Prostate gland (tissue), 2 donors: ENCODE data around the gene LIMCH1.

Experiments used
- POLR2A ChIP-seq: fragments of 450-650 bp; IDR thresholded peaks from one replicate; pipeline ENCODE4 v1.6.1; 2016; ENCODE audit warnings: antibody characterized with exemption, mild to moderate bottlenecking
- TF ChIP-seq, protein P1 (sequence below), 4 experiments: fragments of 200-600 bp in 2 of 4; fragments of 450-650 bp in 2 of 4; sonication (generic) in 2 of 4; IDR thresholded peaks; 1 replicate in 3 of 4; 2 replicates in 1 of 4; pipeline ENCODE4 v1.5.1; 2016 to 2019; ENCODE audit warnings: antibody characterized with exemption in 4 of 4, mild to moderate bottlenecking in 2 of 4, moderate library complexity in 2 of 4

DNA sequence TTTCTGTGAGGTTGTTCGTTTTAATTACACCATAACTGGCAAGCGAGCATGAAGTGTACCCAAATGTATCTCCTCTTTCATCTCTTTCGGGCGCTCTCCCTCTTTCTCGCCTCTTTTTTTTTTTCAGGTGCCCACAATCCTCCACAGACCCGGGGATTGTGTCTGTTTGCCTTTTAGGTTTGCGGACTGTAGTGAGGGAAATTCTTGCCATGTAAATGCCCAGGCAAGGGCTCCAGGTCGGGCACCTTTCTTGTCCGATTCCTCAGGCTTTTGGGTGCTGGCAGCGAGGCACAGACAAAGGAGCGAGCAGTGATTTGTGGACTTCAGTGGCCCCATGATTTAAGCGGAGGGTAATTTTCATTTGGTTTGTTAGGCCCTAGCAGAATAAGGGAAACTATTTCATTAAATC lies 211.7 kb downstream of the LIMCH1 start:
- TF ChIP-seq, protein P1, sequence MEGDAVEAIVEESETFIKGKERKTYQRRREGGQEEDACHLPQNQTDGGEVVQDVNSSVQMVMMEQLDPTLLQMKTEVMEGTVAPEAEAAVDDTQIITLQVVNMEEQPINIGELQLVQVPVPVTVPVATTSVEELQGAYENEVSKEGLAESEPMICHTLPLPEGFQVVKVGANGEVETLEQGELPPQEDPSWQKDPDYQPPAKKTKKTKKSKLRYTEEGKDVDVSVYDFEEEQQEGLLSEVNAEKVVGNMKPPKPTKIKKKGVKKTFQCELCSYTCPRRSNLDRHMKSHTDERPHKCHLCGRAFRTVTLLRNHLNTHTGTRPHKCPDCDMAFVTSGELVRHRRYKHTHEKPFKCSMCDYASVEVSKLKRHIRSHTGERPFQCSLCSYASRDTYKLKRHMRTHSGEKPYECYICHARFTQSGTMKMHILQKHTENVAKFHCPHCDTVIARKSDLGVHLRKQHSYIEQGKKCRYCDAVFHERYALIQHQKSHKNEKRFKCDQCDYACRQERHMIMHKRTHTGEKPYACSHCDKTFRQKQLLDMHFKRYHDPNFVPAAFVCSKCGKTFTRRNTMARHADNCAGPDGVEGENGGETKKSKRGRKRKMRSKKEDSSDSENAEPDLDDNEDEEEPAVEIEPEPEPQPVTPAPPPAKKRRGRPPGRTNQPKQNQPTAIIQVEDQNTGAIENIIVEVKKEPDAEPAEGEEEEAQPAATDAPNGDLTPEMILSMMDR (IDR thresholded peaks at IDR 0.05), result no peak
- no peak for TF ChIP-seq POLR2A
